Measurements from ENCODE around the gene EBNA1BP2. TPM values are rescaled to one million over a fixed set of nuclear protein-coding genes. Genes with fewer than 3 reads are reported as not detected.

The EBNA1BP2 gene
- total and polyA plus RNA-seq, 2 of the 4 experiments (the other 2 are of a cell fraction) = 82.8 to 135 TPM

DNA sequence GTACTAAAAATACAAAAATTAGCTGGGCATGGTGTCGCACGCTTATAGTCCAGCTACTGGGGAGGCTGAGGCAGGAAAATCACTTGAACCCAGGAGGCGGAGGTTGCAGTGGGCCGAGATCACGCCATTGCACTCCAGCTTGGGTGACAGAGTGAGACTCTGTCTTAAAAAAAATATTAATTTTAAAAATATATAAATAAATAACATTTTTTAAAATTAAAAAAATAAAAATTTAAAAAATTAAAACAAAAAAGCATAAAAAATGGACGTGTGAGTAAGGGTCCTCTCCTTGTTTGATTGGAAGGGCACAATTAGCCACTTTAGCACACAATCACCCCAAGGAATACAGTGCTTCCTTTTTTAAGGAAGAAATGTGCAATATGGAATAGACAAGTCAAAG is 18.6 kb downstream of the EBNA1BP2 start:
- Histone ChIP-seq H3K4ac (ENCODE audit: low read depth, low read length) (no peak overlapping the region), H3K23ac (ENCODE audit: low read depth, low read length) (no peak overlapping the region), H4K20me1 (ENCODE audit: insufficient read depth, low read length) (no peaks in the 10 kb centered on the region), H4K91ac (ENCODE audit: insufficient read depth, low read depth, low read length) (no peak overlapping the region), H2AK9ac (replicated peaks; ENCODE audit: low read depth, low read length, poor library complexity) (no peak overlapping the region), H3K9me3 (ENCODE audit: control insufficient read depth, insufficient read depth, low read length) (no peaks in the 10 kb centered on the region), H3K27ac (ENCODE audit: insufficient read depth, low read length) (no peak overlapping the region), H3K4me3 (ENCODE audit: insufficient read depth, low read depth, low read length) (no peak overlapping the region), H3K9ac (ENCODE audit: low read depth, low read length) (no peak overlapping the region), H3K4me1 (ENCODE audit: control insufficient read depth, insufficient read depth, low read length) (no peaks in the 10 kb centered on the region), H3K9me1 (ENCODE audit: insufficient read depth, low read length) (no peaks in the 10 kb centered on the region; the same call in 1 of the 2 replicates), H2AK5ac (ENCODE audit: low read depth, low read length) (no peak overlapping the region), H3K56ac (ENCODE audit: extremely low read depth, insufficient read depth, low read length) (no peak overlapping the region), H3K14ac (replicated peaks; ENCODE audit: low read depth, low read length) (no peak overlapping the region), H3K4me2 (ENCODE audit: low read depth, low read length) (no peak overlapping the region), H2BK20ac (ENCODE audit: low read depth, low read length) (no peak overlapping the region), H3K18ac (ENCODE audit: low read depth, low read length) (no peak overlapping the region), H3K36me3 (ENCODE audit: control insufficient read depth, insufficient read depth, low read length) (no peaks in the 10 kb centered on the region), H3K79me1 (ENCODE audit: low read depth in 1 of 2, low read length in 2 of 2) (no peaks in the 10 kb centered on the region), H4K5ac (ENCODE audit: low read depth, low read length) (no peak overlapping the region), H2BK5ac (ENCODE audit: low read depth, low read length, poor library complexity, severe bottlenecking) (no peak overlapping the region), H2BK120ac (ENCODE audit: low read depth, low read length) (no peak overlapping the region), H2BK15ac (ENCODE audit: low read depth, low read length) (no peak overlapping the region), H2AFZ (replicated peaks; ENCODE audit: low read length, poor library complexity) (no peak overlapping the region), H4K8ac (ENCODE audit: low read depth in 2 of 2, low read length in 2 of 2) (no peak overlapping the region), H3K27me3 (ENCODE audit: control insufficient read depth, insufficient read depth, low read length) (peaks cover 17% of the 10 kb centered on the region)
- no CpG with 5 or more reads among the region's 6 CpGs for WGBS, 2 experiments (ENCODE audit: extremely low coverage in 2 of 2, insufficient read length in 1 of 2)
- BruUV-seq (replicated peaks) = no TSS peak
- intact Hi-C loops (cut with micrococcal nuclease) (no loop called here), in situ Hi-C loops (cut with MboI; ENCODE audit: low sequenced_read_pairs) (no loop called here), dilution Hi-C loops (cut with HindIII; ENCODE audit: low sequenced_read_pairs, unreplicated experiment) (no loop called here)
- no peak for ATAC-seq (ENCODE audit: low read depth)
- CTCF ChIA-PET = no interaction called here
- no peak for DNase-seq
- POLR2A ChIA-PET (ENCODE audit: unreplicated experiment) = no interaction called here
- TF ChIP-seq BHLHE40 (IDR thresholded peaks at IDR 0.05; ENCODE audit: low read depth, low read length) (no peak), RAD21 (IDR thresholded peaks at IDR 0.05; ENCODE audit: low read length) (no peak), NFE2L2 (IDR thresholded peaks at IDR 0.05; ENCODE audit: low read depth, low read length) (no peak)

Measured in IMR-90 (cell line).